Fibroblast of villous mesenchyme (primary cell): ENCODE measurements around the gene COG7. TPM values are rescaled to one million over a fixed set of nuclear protein-coding genes. Genes with fewer than 3 reads are reported as not detected.
"Not testable (repeated sequence)": the region's sequence is repeated elsewhere in the genome, so short reads cannot be mapped to it uniquely, and the experiment has no call there.

Source experiments
- DNase-seq: peaks from one replicate; pipeline ENCODE4 v3.0.0-alpha.2; 2010; ENCODE audit warnings: low read depth
- H3K4me3 ChIP-seq: 2 replicates; pipeline ENCODE4 v1.5.1; 2011; ENCODE audit warnings: low read depth, mild to moderate bottlenecking, low read length
- CTCF ChIP-seq: IDR thresholded peaks from 2 replicates; pipeline ENCODE4 v1.5.1; 2012; ENCODE audit warnings: low read depth, mild to moderate bottlenecking, low read length; ENCODE audit not compliant: insufficient read depth
- total RNA-seq: library from RNA; depleted of rRNA; stranded (reverse); fragments of >200 nt; gene quantifications from 2 replicates; pipeline ENCODE4 v1.2.3, GENCODE V29; 2012

Gene COG7
- total RNA-seq, 1 donor = 29.4 TPM

DNA sequence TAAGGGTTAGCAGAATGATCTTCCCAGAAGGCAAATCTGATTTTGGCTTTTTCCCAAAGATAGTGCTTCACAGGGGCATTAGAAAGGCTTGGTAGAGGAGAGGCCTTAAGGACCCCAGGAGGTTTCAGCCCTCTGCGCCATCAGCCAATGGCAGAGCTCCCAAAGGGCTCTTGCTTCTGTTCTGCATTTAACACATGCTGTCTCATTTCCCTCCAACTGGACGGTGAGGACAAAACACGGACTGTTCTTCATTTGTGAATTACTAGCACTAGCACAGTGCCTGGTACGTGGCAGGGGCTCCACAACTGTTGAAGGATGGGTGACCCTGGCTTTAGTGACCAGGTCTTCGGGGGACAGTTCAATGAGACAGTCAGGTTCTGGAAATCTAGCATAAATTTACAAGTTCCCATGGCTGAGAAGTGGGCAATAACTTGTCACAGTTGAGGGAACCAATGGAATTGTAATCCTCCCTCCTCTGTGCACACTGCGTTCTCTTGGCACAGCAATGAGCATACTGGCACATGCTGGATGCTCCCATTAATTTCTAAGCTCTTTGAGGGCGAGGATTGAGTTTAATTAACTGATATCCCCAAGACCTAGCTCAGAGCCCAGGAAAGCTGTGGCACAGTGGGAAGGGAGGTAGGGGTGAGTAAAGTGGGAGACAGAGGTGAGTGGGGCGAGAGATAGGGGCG lies 45.4 kb downstream of the COG7 start:
- no peak for DNase-seq
- no peak for TF ChIP-seq CTCF
- H3K4me3 ChIP-seq = no peak overlapping the region

- no peak overlapping the region for H3K4me3 ChIP-seq
- DNase-seq = no peak
- no peak for TF ChIP-seq CTCF
Measured at GRCh38 chr16:23406546-23407240, 46.3 kb downstream of the COG7 start.

DNA sequence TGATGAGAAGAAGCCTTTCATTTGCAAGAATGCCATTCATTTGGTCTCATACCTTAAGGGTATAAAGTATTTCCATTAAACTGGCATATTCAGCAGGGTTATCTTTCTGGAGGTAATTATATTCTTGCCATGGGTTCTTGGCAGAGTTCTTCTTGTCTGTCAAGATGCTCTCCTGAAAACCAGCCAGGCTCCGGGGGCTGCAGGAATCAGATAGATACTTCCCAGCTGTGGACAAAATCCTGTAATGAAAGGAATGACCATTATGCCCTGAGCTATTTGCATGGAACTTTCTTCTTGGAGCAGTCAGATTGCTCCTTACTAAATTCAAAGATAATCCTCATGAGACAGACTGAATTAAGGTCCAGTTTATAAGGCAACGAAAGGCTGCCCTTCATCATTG lies 47.0 kb downstream of the COG7 start:
- no peak for TF ChIP-seq CTCF
- no peak overlapping the region for H3K4me3 ChIP-seq
- DNase-seq = no peak

DNA sequence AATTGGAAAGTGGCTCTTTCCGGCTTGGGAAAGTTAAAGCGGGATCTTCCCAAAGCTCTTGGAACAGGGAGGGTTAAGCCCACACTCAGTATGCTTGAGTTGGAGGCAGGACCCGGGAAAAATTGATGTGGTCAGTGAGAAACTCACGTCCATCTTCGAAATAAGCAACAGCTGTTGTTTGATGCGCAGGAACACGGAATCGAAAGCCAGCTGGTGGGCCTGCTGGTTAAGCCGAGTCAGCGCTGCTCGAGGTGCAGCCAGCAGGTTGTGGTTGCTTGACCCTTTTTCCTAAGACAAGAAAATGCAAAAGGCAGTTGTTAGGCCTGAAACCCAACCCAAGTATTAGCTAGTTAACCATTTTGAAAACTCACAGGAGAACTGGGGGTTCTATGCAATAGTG lies 49.4 kb downstream of the COG7 start:
- no peak overlapping the region for H3K4me3 ChIP-seq
- TF ChIP-seq CTCF = no peak
- DNase-seq = no peak

DNA sequence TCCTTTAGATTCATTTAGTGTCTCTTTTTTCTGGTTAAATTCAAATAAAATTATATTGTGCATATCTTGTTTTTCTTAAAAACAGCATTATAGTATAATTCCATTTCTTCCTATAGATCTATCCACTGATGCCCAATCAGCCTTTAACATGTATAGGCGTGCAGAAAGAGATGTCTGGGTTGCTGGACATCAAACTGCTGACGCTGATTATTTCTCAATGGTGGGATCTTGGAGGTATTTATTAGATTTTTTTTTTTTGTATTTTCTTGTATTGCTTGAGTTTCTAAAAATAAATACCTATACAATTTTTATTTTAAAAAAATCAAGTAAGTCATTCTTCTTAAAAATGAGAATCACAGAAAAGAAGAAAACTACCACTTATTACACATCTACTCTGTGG lies 50.9 kb downstream of the COG7 start:
- TF ChIP-seq CTCF = no peak
- no peak for DNase-seq
- H3K4me3 ChIP-seq = no peak overlapping the region

- DNase-seq = no peak
- H3K4me3 ChIP-seq = no peak overlapping the region
- no peak for TF ChIP-seq CTCF
Measured at GRCh38 chr16:23401139-23401538, 51.9 kb downstream of the COG7 start.

DNA sequence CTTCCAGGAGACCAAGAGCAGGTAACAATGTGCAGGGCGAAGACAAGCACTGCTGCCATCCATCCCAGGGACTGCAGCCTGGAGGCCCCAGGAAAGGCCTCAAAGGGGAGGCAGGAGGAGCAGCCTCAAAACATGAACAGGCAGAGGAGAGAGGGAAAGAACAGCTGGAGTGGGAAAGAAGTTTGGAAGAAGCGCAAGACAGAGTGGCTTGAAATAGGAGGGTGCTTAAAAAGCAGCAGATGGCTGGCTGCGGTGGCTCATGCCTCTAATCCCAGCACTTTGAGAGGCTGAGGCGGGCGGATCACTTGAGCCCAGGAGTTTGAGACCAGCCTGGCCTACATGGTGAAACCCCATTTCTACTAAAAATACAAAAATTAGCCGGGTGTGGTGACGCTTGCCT lies 52.5 kb downstream of the COG7 start:
- not testable (repeated sequence) for DNase-seq

More for the DNA sequence above, 52.5 kb downstream of the COG7 start:
- H3K4me3 ChIP-seq = not testable (repeated sequence)
